Activated B cell treated with CpG ODN at 0.5 μM for 24 hours (primary cell): Measurements from ENCODE around the gene FRMPD2. TPM values are rescaled to one million over a fixed set of nuclear protein-coding genes. Genes with fewer than 3 reads are reported as not detected.

ENCODE experiments used
- ATAC-seq: fragments of 200-7000 bp; cut with Tn5 transposase; one replicate; pipeline ENCODE4 v1.10.0; 2021; ENCODE audit warnings: low read depth, mild to moderate bottlenecking, moderate library complexity
- CTCF ChIA-PET: fragments of 350-600 bp; sonication (Branson Sonifier 250); formaldehyde crosslinking; loops from one replicate; lab custom pipeline; 2021; ENCODE audit warnings: antibody characterized with exemption; lab: Charles Lee
- POLR2A ChIA-PET: fragments of 350-600 bp; sonication (Branson Sonifier 250); formaldehyde crosslinking; loops from one replicate; lab custom pipeline; 2021; ENCODE audit warnings: antibody characterized with exemption; lab: Charles Lee
- DNase-seq: peaks from one replicate; pipeline ENCODE4 v3.0.0; 2022
- H3K27ac Mint-ChIP-seq: one replicate; pipeline ENCODE4 v1.8.0; 2020; ENCODE audit warnings: mixed read lengths
- H3K27me3 Mint-ChIP-seq: one replicate; pipeline ENCODE4 v1.8.0; 2021; ENCODE audit warnings: mixed read lengths
- H3K36me3 Mint-ChIP-seq: one replicate; pipeline ENCODE4 v1.8.0; 2021; ENCODE audit warnings: low read depth, mixed read lengths
- H3K4me1 Mint-ChIP-seq: one replicate; pipeline ENCODE4 v1.8.0; 2021; ENCODE audit warnings: mixed read lengths
- H3K4me3 Mint-ChIP-seq: one replicate; pipeline ENCODE4 v1.8.0; 2020; ENCODE audit warnings: mild to moderate bottlenecking, mixed read lengths
- H3K9me3 Mint-ChIP-seq: one replicate; pipeline ENCODE4 v1.8.0; 2020; ENCODE audit warnings: mixed read lengths
- CTCF ChIP-seq: fragments of 200-600 bp; IDR thresholded peaks from one replicate; pipeline ENCODE4 v1.8.0; 2022; ENCODE audit warnings: antibody characterized with exemption, mild to moderate bottlenecking
- intact Hi-C: fragments of 100-400 bp; cut with micrococcal nuclease; formaldehyde crosslinking; loops from one replicate; pipeline ENCODE4 v1.15.1; 2024
- total RNA-seq: library from RNA; stranded (reverse); gene quantifications from 2 replicates; pipeline ENCODE4 v1.2.3, GENCODE V29; 2022

Gene FRMPD2
- total RNA-seq, 1 donor from 2014 or later = not detected

GRCh38 chr10:48253970-48254657 lies 20.4 kb downstream of the FRMPD2 start:
- intact Hi-C loops = no loop called here
- DNase-seq = no peak
- no peaks in the 10 kb centered on the region for H3K36me3 Mint-ChIP-seq
- no peak overlapping the region for H3K4me3 Mint-ChIP-seq
- no peak for TF ChIP-seq CTCF
- no peak for ATAC-seq
- ChIA-PET CTCF (no interaction called here), POLR2A (no interaction called here)
- H3K4me1 Mint-ChIP-seq = no peaks in the 10 kb centered on the region
- no peak overlapping the region for H3K27ac Mint-ChIP-seq
- H3K27me3 Mint-ChIP-seq = peaks cover 21% of the 10 kb centered on the region
- no peaks in the 10 kb centered on the region for H3K9me3 Mint-ChIP-seq

GRCh38 chr10:48252354-48252650 lies 22.2 kb downstream of the FRMPD2 start:
- no peaks in the 10 kb centered on the region for H3K36me3 Mint-ChIP-seq
- no peak for DNase-seq
- H3K27ac Mint-ChIP-seq = no peak overlapping the region
- H3K27me3 Mint-ChIP-seq = peaks cover 15% of the 10 kb centered on the region
- H3K4me3 Mint-ChIP-seq = no peak overlapping the region
- H3K9me3 Mint-ChIP-seq = no peaks in the 10 kb centered on the region
- TF ChIP-seq CTCF = no peak
- no peaks in the 10 kb centered on the region for H3K4me1 Mint-ChIP-seq
- CTCF ChIA-PET = no interaction called here
- intact Hi-C loops = no loop called here
- ATAC-seq = no peak
- POLR2A ChIA-PET = no interaction called here

- no peak for TF ChIP-seq CTCF
- no peaks in the 10 kb centered on the region for H3K4me1 Mint-ChIP-seq
- POLR2A ChIA-PET = no interaction called here
- intact Hi-C loops = no loop called here
- H3K27me3 Mint-ChIP-seq = peaks cover 15% of the 10 kb centered on the region
- H3K36me3 Mint-ChIP-seq = no peaks in the 10 kb centered on the region
- ATAC-seq = no peak
- CTCF ChIA-PET = no interaction called here
- H3K9me3 Mint-ChIP-seq = no peaks in the 10 kb centered on the region
- H3K27ac Mint-ChIP-seq = no peak overlapping the region
- DNase-seq = no peak
- H3K4me3 Mint-ChIP-seq = no peak overlapping the region
These were observed 22.8 kb downstream of the FRMPD2 start for GRCh38 chr10:48251525-48252353.

- H3K4me1 Mint-ChIP-seq = no peaks in the 10 kb centered on the region
- no peak for TF ChIP-seq CTCF
- no peaks in the 10 kb centered on the region for H3K36me3 Mint-ChIP-seq
- H3K4me3 Mint-ChIP-seq = no peak overlapping the region
- H3K27me3 Mint-ChIP-seq = peaks cover 9% of the 10 kb centered on the region
- intact Hi-C loops = no loop called here
- no peaks in the 10 kb centered on the region for H3K9me3 Mint-ChIP-seq
- H3K27ac Mint-ChIP-seq = no peak overlapping the region
- ATAC-seq (no peak), DNase-seq (no peak)
- ChIA-PET POLR2A (no interaction called here), CTCF (no interaction called here)
These were observed 23.4 kb downstream of the FRMPD2 start for GRCh38 chr10:48251152-48251524.

GRCh38 chr10:48249763-48250351 lies 24.6 kb downstream of the FRMPD2 start:
- H3K9me3 Mint-ChIP-seq = no peaks in the 10 kb centered on the region
- no peak overlapping the region for H3K4me3 Mint-ChIP-seq
- ATAC-seq (no peak), DNase-seq (no peak)
- ChIA-PET POLR2A (no interaction called here), CTCF (no interaction called here)
- no peak overlapping the region for H3K27ac Mint-ChIP-seq
- intact Hi-C loops = no loop called here
- H3K4me1 Mint-ChIP-seq = no peaks in the 10 kb centered on the region
- no peaks in the 10 kb centered on the region for H3K36me3 Mint-ChIP-seq
- TF ChIP-seq CTCF = no peak
- peaks cover 9% of the 10 kb centered on the region for H3K27me3 Mint-ChIP-seq
